ENCODE measurements around the gene MYL5. TPM values are rescaled to one million over a fixed set of nuclear protein-coding genes. Genes with fewer than 3 reads are reported as not detected.

Gene MYL5
- total and polyA plus RNA-seq, 2 of the 13 experiments (the other 11 are each of a cell fraction or from before 2014, with no cell fraction given), result 6.5 to 16.0 TPM

- no peak for TF ChIP-seq ZNF407 (CRISPR knock-in tag; IDR thresholded peaks at IDR 0.05; ENCODE audit: not compliant biosample characterization)
These were observed 46.0 kb upstream of the MYL5 start (continued) for GRCh38 chr4:628311-628741.

GRCh38 chr4:628821-629635, 45.3 kb upstream of the MYL5 start:
- DNase-seq (ENCODE audit: low spot score), result no peak
- in situ Hi-C loops (cut with HindIII; ENCODE audit: extremely low pct_ligation_motif_present, low pct_unique_long_range_greater_than_20kb) (no loop called here), intact Hi-C loops (cut with micrococcal nuclease; ENCODE audit: unreplicated experiment) (no loop called here)
- Histone ChIP-seq H3K9ac (ENCODE audit: insufficient read depth, low read depth, low read length) (no peak overlapping the region), H3K4me3 (replicated peaks in 1 of 3; ENCODE audit: insufficient read depth in 1 of 3, low read depth in 2 of 3, low read length in 3 of 3) (no peak overlapping the region), H3K4me2 (ENCODE audit: low read depth, low read length) (no peak overlapping the region), H3K27ac (ENCODE audit: extremely low read length, insufficient read depth, low read length) (no peak overlapping the region), H4K20me1 (ENCODE audit: insufficient read depth, low read length) (no peaks in the 10 kb centered on the region), H3K79me2 (ENCODE audit: insufficient read depth, low read length) (no peaks in the 10 kb centered on the region), H3K36me3 (replicated peaks in 1 of 2; ENCODE audit: control insufficient read depth in 1 of 2, insufficient read depth in 2 of 2, low read length in 2 of 2) (no peaks in the 10 kb centered on the region), H3K9me3 (ENCODE audit: low read length) (no peaks in the 10 kb centered on the region), H2AFZ (ENCODE audit: low read length) (no peak overlapping the region), H3K4me1 (ENCODE audit: insufficient read depth, low read length) (peaks cover 8% of the 10 kb centered on the region), H3K27me3 (ENCODE audit: control insufficient read depth in 1 of 2, insufficient read depth in 2 of 2, low read length in 2 of 2) (peaks cover 14 to 72% of the 10 kb centered on the region in 2 experiments; a peak in 4 of 5 replicates)
- no peak for ATAC-seq
- FAIRE-seq, result no peak
- WGBS (ENCODE audit: low lambda C conversion rate), result 35% methylated on average over 20 of the region's 27 CpGs
- POLR2A ChIA-PET, result no interaction called here
- BruUV-seq (replicated peaks), result no TSS peak
- CTCF ChIA-PET (ENCODE audit: low intra/inter-chr PET ratio, low total read pairs), result no interaction called here
- TF ChIP-seq NFAT5 (CRISPR knock-in tag; IDR thresholded peaks at IDR 0.05), result no peak
- no peak for TF ChIP-seq ZNF850 (CRISPR knock-in tag; conservative IDR thresholded peaks at IDR 0.05)
- TF ChIP-seq ATF4 (CRISPR knock-in tag; IDR thresholded peaks at IDR 0.05), result no peak
